HG02798 (cell line): ENCODE data around the gene ANKRD31.
"Not testable (repeated sequence)": the region's sequence is repeated elsewhere in the genome, so short reads cannot be mapped to it uniquely, and the experiment has no call there.

Source experiments
- ATAC-seq: cut with Tn5 transposase; IDR thresholded peaks from one replicate; pipeline ENCODE4 v1.9.1; 2021; ENCODE audit warnings: mild to moderate bottlenecking; ENCODE audit not compliant: unreplicated experiment, poor library complexity

The ANKRD31 gene

GRCh38 chr5:75235711-75236110 lies 967 bp downstream of the ANKRD31 start:
- no peak for ATAC-seq

GRCh38 chr5:75234251-75234650 lies 2.4 kb downstream of the ANKRD31 start:
- ATAC-seq = no peak

- no peak for ATAC-seq
These were observed 9.8 kb downstream of the ANKRD31 start for GRCh38 chr5:75226916-75227315.

GRCh38 chr5:75225506-75225905 lies 11.2 kb downstream of the ANKRD31 start:
- ATAC-seq = no peak

- ATAC-seq = not testable (repeated sequence)
These were observed 15.9 kb downstream of the ANKRD31 start for GRCh38 chr5:75220787-75221186.

- no peak for ATAC-seq
These were observed 21.8 kb downstream of the ANKRD31 start for GRCh38 chr5:75214928-75215327.

GRCh38 chr5:75214409-75214808 lies 22.3 kb downstream of the ANKRD31 start:
- ATAC-seq = no peak

- ATAC-seq = no peak
These were observed 33.1 kb downstream of the ANKRD31 start for GRCh38 chr5:75203604-75204003.

GRCh38 chr5:75202935-75203334 lies 33.7 kb downstream of the ANKRD31 start:
- no peak for ATAC-seq

GRCh38 chr5:75200776-75201175 lies 35.9 kb downstream of the ANKRD31 start:
- no peak for ATAC-seq

- no peak for ATAC-seq
These were observed 36.7 kb downstream of the ANKRD31 start for GRCh38 chr5:75199946-75200345.

GRCh38 chr5:75199071-75199470 lies 37.6 kb downstream of the ANKRD31 start:
- ATAC-seq = no peak

- no peak for ATAC-seq
These were observed 38.9 kb downstream of the ANKRD31 start for GRCh38 chr5:75197745-75198144.

- no peak for ATAC-seq
These were observed 43.9 kb downstream of the ANKRD31 start for GRCh38 chr5:75192804-75193203.

- no peak for ATAC-seq
These were observed 44.4 kb downstream of the ANKRD31 start for GRCh38 chr5:75192264-75192663.

GRCh38 chr5:75190227-75190626 lies 46.5 kb downstream of the ANKRD31 start:
- ATAC-seq = no peak

GRCh38 chr5:75189353-75189752 lies 47.3 kb downstream of the ANKRD31 start:
- no peak for ATAC-seq

- no peak for ATAC-seq
These were observed 50.9 kb downstream of the ANKRD31 start for GRCh38 chr5:75185763-75186162.

GRCh38 chr5:75176009-75176408 lies 60.7 kb downstream of the ANKRD31 start:
- not testable (repeated sequence) for ATAC-seq

- not testable (repeated sequence) for ATAC-seq
These were observed 61.8 kb downstream of the ANKRD31 start for GRCh38 chr5:75174872-75175271.

- no peak for ATAC-seq
These were observed 67.2 kb downstream of the ANKRD31 start for GRCh38 chr5:75169516-75169915.

GRCh38 chr5:75168026-75168735 lies 68.5 kb downstream of the ANKRD31 start:
- ATAC-seq = no peak
